IMR-90 (cell line): ENCODE results near the gene ISOC1. TPM values are rescaled to one million over a fixed set of nuclear protein-coding genes. Genes with fewer than 3 reads are reported as not detected.

ENCODE experiments used
- ATAC-seq: fragments of 200-7000 bp; cut with Tn5 transposase; 2 replicates; pipeline ENCODE4 v1.9.1; 2020; ENCODE audit warnings: low read depth, mild to moderate bottlenecking, moderate library complexity
- BruUV-seq: library from RNA; stranded (reverse); fragments of 400-500 nt; replicated peaks from 2 replicates; lab custom pipeline; 2021; lab: Mats Ljungman, UMichigan
- CTCF ChIA-PET: fragments of 300-600 bp; formaldehyde crosslinking; extraction: SDS; loops from one replicate; lab custom pipeline; 2021; ENCODE audit warnings: antibody characterized with exemption; lab: Yijun Ruan, JAX
- POLR2A ChIA-PET: fragments of 300-600 bp; sonication (Branson Sonifier 250); formaldehyde crosslinking; loops from one replicate; lab custom pipeline; 2022; ENCODE audit warnings: antibody characterized with exemption; ENCODE audit not compliant: unreplicated experiment; lab: Charles Lee
- DNase-seq: peaks from one replicate; pipeline ENCODE4 v3.0.0; 2013
- H2AFZ ChIP-seq: replicated peaks from 2 replicates; pipeline ENCODE3; 2013; ENCODE audit warnings: low read length, mild to moderate bottlenecking; ENCODE audit not compliant: poor library complexity
- H2AK5ac ChIP-seq: 2 replicates; pipeline ENCODE4 v1.6.1; 2013; ENCODE audit warnings: low read depth, low read length, inconsistent platforms
- H2AK9ac ChIP-seq: replicated peaks from 2 replicates; pipeline ENCODE3; 2013; ENCODE audit warnings: mild to moderate bottlenecking, low read depth, low read length, moderate library complexity; ENCODE audit not compliant: poor library complexity
- H2BK120ac ChIP-seq: 2 replicates; pipeline ENCODE4 v1.6.1; 2013; ENCODE audit warnings: low read depth, low read length, inconsistent platforms
- H2BK15ac ChIP-seq: 3 replicates; pipeline ENCODE4 v1.6.1; 2013; ENCODE audit warnings: low read depth, low read length, inconsistent platforms
- H2BK20ac ChIP-seq: 2 replicates; pipeline ENCODE4 v1.6.1; 2013; ENCODE audit warnings: low read depth, mild to moderate bottlenecking, inconsistent platforms, low read length, moderate library complexity
- H2BK5ac ChIP-seq: 2 replicates; pipeline ENCODE4 v1.6.1; 2013; ENCODE audit warnings: mild to moderate bottlenecking, low read depth, low read length, inconsistent platforms; ENCODE audit not compliant: poor library complexity, severe bottlenecking
- H3K14ac ChIP-seq: replicated peaks from 2 replicates; pipeline ENCODE4 v1.6.1; 2013; ENCODE audit warnings: low read depth, low read length, inconsistent platforms
- H3K18ac ChIP-seq: 2 replicates; pipeline ENCODE4 v1.6.1; 2013; ENCODE audit warnings: low read depth, low read length, control low read depth
- H3K23ac ChIP-seq: 2 replicates; pipeline ENCODE4 v1.6.1; 2013; ENCODE audit warnings: low read depth, low read length, inconsistent platforms
- H3K27ac ChIP-seq: 2 replicates; pipeline ENCODE4 v1.5.1; 2013; ENCODE audit warnings: mild to moderate bottlenecking, control low read depth, low read length; ENCODE audit not compliant: insufficient read depth
- H3K27me3 ChIP-seq: 2 replicates; pipeline ENCODE4 v1.6.1; 2013; ENCODE audit warnings: low read length; ENCODE audit not compliant: control insufficient read depth, insufficient read depth
- H3K36me3 ChIP-seq: 2 replicates; pipeline ENCODE4 v1.6.1; 2013; ENCODE audit warnings: low read length, mixed read lengths; ENCODE audit not compliant: control insufficient read depth, insufficient read depth
- H3K4ac ChIP-seq: 2 replicates; pipeline ENCODE4 v1.6.1; 2013; ENCODE audit warnings: low read depth, low read length, inconsistent platforms
- H3K4me1 ChIP-seq: 2 replicates; pipeline ENCODE4 v1.6.1; 2013; ENCODE audit warnings: low read length, mixed read lengths; ENCODE audit not compliant: control insufficient read depth, insufficient read depth
- H3K4me2 ChIP-seq: 2 replicates; pipeline ENCODE4 v1.6.1; 2013; ENCODE audit warnings: low read depth, mild to moderate bottlenecking, control low read depth, low read length, moderate library complexity
- H3K4me3 ChIP-seq: 2 replicates; pipeline ENCODE4 v1.5.1; 2013; ENCODE audit warnings: low read depth, mild to moderate bottlenecking, control low read depth, low read length, moderate library complexity; ENCODE audit not compliant: insufficient read depth
- H3K56ac ChIP-seq: 2 replicates; pipeline ENCODE4 v1.6.1; 2013; ENCODE audit warnings: low read length, inconsistent platforms; ENCODE audit not compliant: insufficient read depth; ENCODE audit errors: extremely low read depth
- H3K79me1 ChIP-seq, 2 experiments: 2 replicates each; pipeline ENCODE4 v1.6.1; 2013; ENCODE audit warnings: low read length in 2 of 2, inconsistent platforms in 1 of 2, low read depth in 1 of 2
- H3K9ac ChIP-seq: 2 replicates; pipeline ENCODE4 v1.6.1; 2013; ENCODE audit warnings: low read depth, low read length, control low read depth
- H3K9me1 ChIP-seq: 2 replicates; pipeline ENCODE4 v1.6.1; 2013; ENCODE audit warnings: low read length, inconsistent platforms; ENCODE audit not compliant: insufficient read depth
- H3K9me3 ChIP-seq: 2 replicates; pipeline ENCODE4 v1.6.1; 2013; ENCODE audit warnings: low read length; ENCODE audit not compliant: control insufficient read depth, insufficient read depth
- H4K20me1 ChIP-seq: 2 replicates; pipeline ENCODE4 v1.6.1; 2013; ENCODE audit warnings: low read length, inconsistent platforms; ENCODE audit not compliant: insufficient read depth
- H4K5ac ChIP-seq: 2 replicates; pipeline ENCODE4 v1.6.1; 2013; ENCODE audit warnings: mild to moderate bottlenecking, low read depth, low read length, control low read depth
- H4K8ac ChIP-seq, 2 experiments: 2 replicates each; pipeline ENCODE4 v1.6.1; 2013; ENCODE audit warnings: low read depth in 2 of 2, low read length in 2 of 2, control low read depth in 1 of 2, inconsistent platforms in 1 of 2
- H4K91ac ChIP-seq: 2 replicates; pipeline ENCODE4 v1.6.1; 2013; ENCODE audit warnings: low read depth, low read length, inconsistent platforms; ENCODE audit not compliant: insufficient read depth
- BHLHE40 ChIP-seq: fragments of 150-350 bp; IDR thresholded peaks from 2 replicates; pipeline ENCODE4 v1.6.1; 2016; ENCODE audit warnings: mild to moderate bottlenecking, low read depth, low read length
- CEBPB ChIP-seq: IDR thresholded peaks from 2 replicates; pipeline ENCODE4 v1.6.1; 2012; ENCODE audit warnings: low read depth, low read length, improper control_type of control experiment
- CHD1 ChIP-seq: IDR thresholded peaks from 2 replicates; pipeline ENCODE4 v1.6.1; 2012; ENCODE audit warnings: low read depth, low read length, improper control_type of control experiment
- ELK1 ChIP-seq: fragments of 150-350 bp; IDR thresholded peaks from 2 replicates; pipeline ENCODE4 v1.6.1; 2016; ENCODE audit warnings: low read depth, mild to moderate bottlenecking, low read length, moderate library complexity, borderline replicate concordance
- FOS ChIP-seq: fragments of 150-350 bp; IDR thresholded peaks from 2 replicates; pipeline ENCODE4 v1.6.1; 2016; ENCODE audit warnings: low read depth, low read length
- MAFK ChIP-seq: IDR thresholded peaks from 2 replicates; pipeline ENCODE4 v1.6.1; 2012; ENCODE audit warnings: low read depth, low read length, improper control_type of control experiment
- MXI1 ChIP-seq: IDR thresholded peaks from 2 replicates; pipeline ENCODE4 v1.6.1; 2012; ENCODE audit warnings: low read depth, mild to moderate bottlenecking, low read length, moderate library complexity, borderline replicate concordance
- NFE2L2 ChIP-seq: fragments of 150-350 bp; IDR thresholded peaks from 2 replicates; pipeline ENCODE4 v1.6.1; 2016; ENCODE audit warnings: low read depth, mild to moderate bottlenecking, low read length
- RAD21 ChIP-seq: IDR thresholded peaks from 2 replicates; pipeline ENCODE4 v1.6.1; 2012; ENCODE audit warnings: low read length, improper control_type of control experiment
- RCOR1 ChIP-seq: IDR thresholded peaks from 2 replicates; pipeline ENCODE4 v1.6.1; 2012; ENCODE audit warnings: mild to moderate bottlenecking, low read length, improper control_type of control experiment; ENCODE audit not compliant: insufficient replicate concordance
- RFX5 ChIP-seq: IDR thresholded peaks from 2 replicates; pipeline ENCODE4 v1.8.0; 2012; ENCODE audit warnings: low read depth, mild to moderate bottlenecking, low read length, moderate library complexity
- SMC3 ChIP-seq: fragments of 150-350 bp; IDR thresholded peaks from 2 replicates; pipeline ENCODE4 v1.6.1; 2016; ENCODE audit warnings: low read depth, mild to moderate bottlenecking, antibody characterized with exemption, low read length, moderate library complexity
- WGBS, 2 experiments: methylation state at CpG; one replicate each; pipeline versions ENCODE4 v1.1.5 to v1.1.7; 2013; ENCODE audit warnings: missing lambda C conversion rate in 2 of 2; ENCODE audit not compliant: insufficient read length in 1 of 2; ENCODE audit errors: extremely low coverage in 2 of 2; 5-methylcytosine and 5-hydroxymethylcytosine counted together
- dilution Hi-C: fragments of 300-500 bp; cut with HindIII; formaldehyde crosslinking; loops from one replicate; pipeline ENCODE4 v1.14.3; 2018; ENCODE audit warnings: low sequenced_read_pairs; ENCODE audit not compliant: unreplicated experiment
- in situ Hi-C: fragments of 300-500 bp; cut with MboI; formaldehyde crosslinking; loops from 3 replicates; pipeline ENCODE4 v1.14.3; 2019; ENCODE audit warnings: low sequenced_read_pairs, inconsistent platforms, mixed read lengths
- intact Hi-C: fragments of 100-400 bp; cut with micrococcal nuclease; formaldehyde crosslinking; loops from 2 replicates; pipeline ENCODE4 v1.10.0; 2022
- polyA plus RNA-seq, 3 experiments: library from polyadenylated mRNA; depleted of rRNA; stranded (reverse); fragments of >200 nt; gene quantifications; 2 replicates each; pipeline ENCODE4 v1.2.3, GENCODE V29; 2012; ENCODE audit warnings: low replicate concordance in 1 of 3
- total RNA-seq: library from RNA; depleted of rRNA; stranded (reverse); fragments of >200 nt; gene quantifications from 2 replicates; pipeline ENCODE4 v1.2.3, GENCODE V29; 2012
- TF ChIP-seq, protein P1 (sequence below): fragments of 150-350 bp; IDR thresholded peaks from 2 replicates; pipeline ENCODE4 v1.6.1; 2017; ENCODE audit warnings: mild to moderate bottlenecking, antibody characterized with exemption, low read length, low read depth
- TF ChIP-seq, protein P2 (sequence below): conservative IDR thresholded peaks from 2 replicates; pipeline ENCODE4 v1.5.1; 2012; ENCODE audit warnings: mild to moderate bottlenecking, low read depth, low read length, improper control_type of control experiment

The ISOC1 gene
- total and polyA plus RNA-seq, 2 of the 4 experiments (the other 2 are of a cell fraction) = 10.8 to 11.6 TPM

GRCh38 chr5:129082225-129083136 is 12.1 kb upstream of the ISOC1 start:
- H4K20me1 ChIP-seq = no peaks in the 10 kb centered on the region
- CTCF ChIA-PET = interaction anchor here (0.6 kb wide), 1 partner anchor 17 kb away, joined by 6 read pairs; no protein-coding TSS in a partner anchor
- H3K4me2 ChIP-seq = no peak overlapping the region
- no peak overlapping the region for H4K91ac ChIP-seq
- H4K5ac ChIP-seq = no peak overlapping the region
- no peak overlapping the region for H3K18ac ChIP-seq
- H3K27me3 ChIP-seq = no peaks in the 10 kb centered on the region; the same call in 1 of the 2 replicates
- H4K8ac ChIP-seq = no peak overlapping the region
- dilution Hi-C loops (no loop called here), intact Hi-C loops (no loop called here), in situ Hi-C loops (no loop called here)
- no peak overlapping the region for H3K14ac ChIP-seq
- no CpG with 5 or more reads among the region's 6 CpGs for WGBS, 2 experiments
- H3K36me3 ChIP-seq = no peaks in the 10 kb centered on the region
- H3K9ac ChIP-seq = no peak overlapping the region
- H3K4me1 ChIP-seq = no peaks in the 10 kb centered on the region
- no peak overlapping the region for H2AFZ ChIP-seq
- H3K23ac ChIP-seq = no peak overlapping the region
- no peak overlapping the region for H2BK15ac ChIP-seq
- TF ChIP-seq FOS (no peak), RFX5 (no peak), SMC3 (no peak), ELK1 (no peak), BHLHE40 (no peak), RAD21 (no peak), RCOR1 (no peak), CHD1 (no peak), NFE2L2 (no peak), MAFK (no peak), CEBPB (no peak), MXI1 (no peak)
- TF ChIP-seq, protein P1, sequence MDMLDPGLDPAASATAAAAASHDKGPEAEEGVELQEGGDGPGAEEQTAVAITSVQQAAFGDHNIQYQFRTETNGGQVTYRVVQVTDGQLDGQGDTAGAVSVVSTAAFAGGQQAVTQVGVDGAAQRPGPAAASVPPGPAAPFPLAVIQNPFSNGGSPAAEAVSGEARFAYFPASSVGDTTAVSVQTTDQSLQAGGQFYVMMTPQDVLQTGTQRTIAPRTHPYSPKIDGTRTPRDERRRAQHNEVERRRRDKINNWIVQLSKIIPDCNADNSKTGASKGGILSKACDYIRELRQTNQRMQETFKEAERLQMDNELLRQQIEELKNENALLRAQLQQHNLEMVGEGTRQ = no peak
- TF ChIP-seq, protein P2, sequence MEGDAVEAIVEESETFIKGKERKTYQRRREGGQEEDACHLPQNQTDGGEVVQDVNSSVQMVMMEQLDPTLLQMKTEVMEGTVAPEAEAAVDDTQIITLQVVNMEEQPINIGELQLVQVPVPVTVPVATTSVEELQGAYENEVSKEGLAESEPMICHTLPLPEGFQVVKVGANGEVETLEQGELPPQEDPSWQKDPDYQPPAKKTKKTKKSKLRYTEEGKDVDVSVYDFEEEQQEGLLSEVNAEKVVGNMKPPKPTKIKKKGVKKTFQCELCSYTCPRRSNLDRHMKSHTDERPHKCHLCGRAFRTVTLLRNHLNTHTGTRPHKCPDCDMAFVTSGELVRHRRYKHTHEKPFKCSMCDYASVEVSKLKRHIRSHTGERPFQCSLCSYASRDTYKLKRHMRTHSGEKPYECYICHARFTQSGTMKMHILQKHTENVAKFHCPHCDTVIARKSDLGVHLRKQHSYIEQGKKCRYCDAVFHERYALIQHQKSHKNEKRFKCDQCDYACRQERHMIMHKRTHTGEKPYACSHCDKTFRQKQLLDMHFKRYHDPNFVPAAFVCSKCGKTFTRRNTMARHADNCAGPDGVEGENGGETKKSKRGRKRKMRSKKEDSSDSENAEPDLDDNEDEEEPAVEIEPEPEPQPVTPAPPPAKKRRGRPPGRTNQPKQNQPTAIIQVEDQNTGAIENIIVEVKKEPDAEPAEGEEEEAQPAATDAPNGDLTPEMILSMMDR = no peak
- no peak overlapping the region for H3K4me3 ChIP-seq
- ATAC-seq = no peak
- no TSS peak for BruUV-seq
- H2AK5ac ChIP-seq = no peak overlapping the region
- no peak overlapping the region for H2AK9ac ChIP-seq
- H3K56ac ChIP-seq = no peak overlapping the region
- no peaks in the 10 kb centered on the region for H3K9me1 ChIP-seq
- no peak overlapping the region for H2BK120ac ChIP-seq
- DNase-seq = no peak
- POLR2A ChIA-PET = no interaction called here
- H2BK20ac ChIP-seq = no peak overlapping the region
- H3K79me1 ChIP-seq = no peaks in the 10 kb centered on the region
- H3K9me3 ChIP-seq = no peaks in the 10 kb centered on the region
- no peak overlapping the region for H3K4ac ChIP-seq
- H3K27ac ChIP-seq = no peak overlapping the region
- no peak overlapping the region for H2BK5ac ChIP-seq
